NCI-H2107 (cell line): ENCODE results near the gene MACF1.

Experiments
- DNase-seq: peaks from one replicate; lab custom pipeline; 2025; lab: John Stamatoyannopoulos, UW

The MACF1 gene

DNA sequence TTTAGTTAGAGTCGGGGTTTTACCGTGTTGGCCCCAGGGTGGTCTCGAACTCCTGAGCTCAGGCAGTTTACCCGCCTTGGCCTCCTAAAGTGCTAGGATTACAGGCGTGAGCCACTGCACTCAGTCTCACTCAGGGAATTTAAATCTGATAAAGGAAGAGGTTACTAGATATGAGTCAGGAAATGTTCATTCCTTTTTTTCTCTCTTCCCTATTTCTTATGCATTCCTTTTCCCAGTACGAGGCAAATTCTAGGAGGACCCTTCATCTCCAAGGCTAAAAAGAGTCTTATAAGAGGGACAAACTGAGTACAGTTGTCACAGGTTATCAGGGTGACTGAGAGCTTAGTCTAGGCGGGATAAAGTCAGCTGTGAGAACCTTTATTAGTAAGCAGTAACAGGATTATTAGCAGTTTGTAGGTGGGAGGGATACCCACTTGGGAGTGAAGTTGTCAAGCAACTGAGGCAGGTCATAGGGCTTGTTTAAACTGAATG lies 9.1 kb downstream of the MACF1 start:
- no peak for DNase-seq

DNA sequence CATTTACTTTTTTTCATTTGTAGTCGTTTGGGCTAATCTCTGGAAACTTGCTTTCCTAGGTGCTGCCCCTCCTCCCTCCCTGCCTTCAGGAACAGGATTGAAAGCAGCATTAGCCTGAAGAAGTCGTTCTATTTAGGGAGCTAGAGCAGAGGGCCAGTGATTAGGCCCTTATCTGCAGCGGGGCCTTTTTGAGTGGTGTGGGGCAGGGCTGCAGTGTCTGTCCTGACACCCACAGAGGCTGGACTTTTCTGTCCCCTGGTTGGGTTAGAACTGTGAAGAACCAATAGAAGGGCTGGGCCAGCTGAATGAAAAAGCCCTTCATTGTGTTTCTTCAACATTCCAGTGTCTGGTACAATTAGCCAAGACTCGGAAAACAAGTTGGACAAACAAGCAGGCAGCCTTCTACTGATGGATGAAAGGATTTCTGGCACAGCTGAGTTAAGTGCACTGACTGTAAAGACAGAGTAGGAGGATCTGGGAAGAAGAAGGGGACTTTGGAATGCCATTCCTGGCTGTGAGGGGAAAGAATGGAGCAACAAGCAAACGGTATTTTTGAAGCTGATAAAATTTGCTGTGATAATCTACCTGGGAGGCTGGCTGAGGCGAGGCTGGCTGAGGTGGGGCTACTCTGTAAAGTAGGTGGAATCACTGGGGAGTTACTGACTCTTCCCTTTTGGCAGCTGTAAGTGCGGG lies 9.7 kb downstream of the MACF1 start:
- DNase-seq = no peak

DNA sequence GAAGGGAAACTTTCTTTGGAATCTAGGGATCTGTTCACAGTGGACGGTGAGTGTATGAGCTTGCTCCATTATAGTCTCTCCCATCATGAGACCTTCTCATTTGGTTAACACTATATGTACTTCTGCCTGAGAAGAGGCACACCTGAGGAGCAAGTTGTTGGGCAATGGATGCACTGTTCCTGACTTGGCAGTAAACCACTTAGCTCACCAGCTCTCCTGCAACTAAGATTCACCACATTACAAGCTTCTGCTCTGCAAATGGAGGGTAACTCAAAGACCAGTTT lies 10.2 kb downstream of the MACF1 start:
- DNase-seq = no peak

DNA sequence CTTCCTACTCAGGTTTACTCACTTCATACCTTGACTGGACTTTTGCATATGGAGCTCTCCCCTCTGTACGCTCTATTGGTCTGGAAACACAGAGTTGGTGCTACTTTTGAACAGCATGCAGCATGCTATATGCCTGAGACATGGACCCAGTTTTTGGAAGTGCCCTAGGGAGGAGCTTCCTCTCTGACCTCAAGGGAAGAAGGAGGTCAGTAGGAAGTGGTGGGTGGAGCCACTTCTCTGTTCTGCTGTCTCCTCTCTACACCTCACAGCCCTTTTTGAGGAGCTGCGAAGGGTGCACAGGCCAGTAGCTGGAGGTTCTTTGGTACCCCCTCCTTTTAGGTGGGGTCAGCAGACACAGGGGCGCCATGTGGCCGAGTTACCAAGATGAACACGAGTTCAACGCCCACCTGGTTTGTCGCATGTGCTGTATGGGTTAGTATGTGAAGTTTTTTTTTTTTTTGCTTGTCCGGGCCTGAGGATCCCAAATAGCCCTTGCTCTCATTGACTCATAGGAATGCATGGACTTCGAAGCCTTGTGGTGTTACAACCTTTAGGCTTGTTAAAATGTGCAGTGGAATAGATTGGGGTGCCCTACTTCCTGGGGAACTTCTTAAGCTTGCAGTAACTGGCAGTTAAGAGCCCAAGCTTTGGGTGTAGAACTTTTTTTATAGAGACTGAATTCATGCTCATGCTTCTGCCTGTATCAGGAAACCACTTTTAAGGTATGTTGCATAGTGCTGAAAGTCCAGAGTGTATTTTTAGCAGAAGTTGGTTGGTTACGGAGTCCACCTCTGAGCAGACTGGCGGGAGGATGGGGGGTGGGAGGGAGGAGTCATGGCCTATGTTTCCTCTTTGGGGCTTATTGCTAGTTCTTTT lies 10.7 kb downstream of the MACF1 start:
- no peak for DNase-seq

DNA sequence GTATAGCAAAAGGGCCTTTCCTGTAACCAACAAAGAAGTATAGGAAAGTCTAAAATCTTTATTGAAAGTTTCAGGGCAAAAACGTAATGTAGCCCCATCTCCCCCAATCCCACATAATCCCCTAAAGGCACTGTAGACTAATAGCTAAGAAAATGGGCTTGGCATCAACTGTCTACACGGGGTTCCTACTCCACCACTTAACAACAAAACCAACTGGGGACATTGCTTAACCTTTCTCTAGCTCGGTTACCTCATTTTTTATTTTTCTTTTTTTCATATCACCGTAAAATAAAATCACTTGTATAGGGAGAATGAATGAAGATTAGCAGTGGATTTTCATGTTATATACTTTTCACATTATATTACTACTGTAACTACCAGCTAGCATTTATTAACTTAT lies 12.3 kb downstream of the MACF1 start:
- DNase-seq = no peak

DNA sequence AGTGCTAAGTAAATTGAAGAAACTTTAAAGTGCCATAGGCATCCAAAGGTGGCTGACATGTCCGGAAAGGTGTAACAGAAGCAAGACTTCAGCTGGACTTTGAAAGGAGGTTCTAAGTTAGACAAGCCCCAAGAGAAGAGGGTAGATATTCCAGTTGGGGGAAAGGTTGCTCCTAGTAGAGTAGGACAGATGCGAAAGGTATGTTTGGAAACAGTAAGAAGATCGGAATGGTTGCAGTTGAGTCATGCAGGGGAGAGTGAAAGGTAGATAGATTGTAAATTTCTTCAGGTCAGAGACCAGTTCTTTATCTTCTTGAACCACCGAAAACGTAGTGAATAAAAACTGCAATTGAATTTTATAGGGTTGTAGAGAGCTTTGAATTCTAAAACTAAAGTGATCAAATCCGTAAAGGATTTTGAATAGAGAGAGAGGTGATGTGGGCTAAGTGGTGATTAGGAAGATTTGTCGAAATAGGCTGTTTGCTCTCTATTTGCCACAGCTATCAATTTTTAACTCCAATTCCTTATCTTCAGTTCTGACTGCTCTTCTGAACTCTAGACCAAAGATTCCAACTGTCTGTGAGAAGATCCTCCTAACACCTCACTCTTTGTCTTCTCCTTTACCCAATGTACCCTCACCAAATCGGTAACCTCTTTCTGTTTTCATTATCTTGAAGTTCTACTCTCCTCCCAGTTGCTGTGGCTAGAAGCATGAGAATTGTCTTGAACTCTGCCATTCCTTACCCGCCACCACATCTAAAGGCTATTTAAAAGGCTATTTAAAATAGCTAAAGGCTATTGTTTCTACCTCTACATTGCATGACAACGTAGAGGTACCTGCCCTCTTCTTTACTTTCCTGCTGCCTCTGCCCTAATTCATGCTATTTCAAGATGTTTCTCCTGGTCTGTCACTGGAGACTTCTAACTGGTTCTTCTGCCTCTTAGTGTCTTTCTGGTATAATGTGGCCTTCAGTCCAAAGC lies 16.7 kb downstream of the MACF1 start:
- no peak for DNase-seq

DNA sequence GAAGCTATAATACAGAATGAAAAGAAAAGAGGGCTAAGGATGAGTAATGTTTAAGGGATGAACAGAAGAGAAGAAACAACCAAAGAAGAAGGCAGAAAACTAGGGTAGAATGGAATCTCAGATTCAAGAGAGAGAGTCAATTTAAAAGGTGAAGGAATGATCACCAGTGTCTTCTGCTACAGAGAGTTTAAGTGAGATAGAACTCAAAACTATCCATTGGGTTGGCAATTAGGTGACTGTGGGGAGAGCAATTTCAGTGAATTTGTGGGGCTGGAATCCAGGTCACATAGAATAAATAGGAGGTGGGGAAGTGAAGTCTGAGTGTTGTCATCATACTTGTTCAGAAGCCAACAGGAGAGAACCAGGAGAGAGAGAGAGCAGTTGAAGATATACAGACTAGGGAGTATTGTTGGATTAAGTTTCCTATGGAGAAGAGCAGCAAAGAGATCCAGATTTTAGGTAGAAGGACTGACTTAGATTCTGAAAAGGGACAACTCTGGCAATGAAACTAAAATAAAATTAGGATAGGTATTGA lies 19.9 kb downstream of the MACF1 start:
- DNase-seq = no peak

DNA sequence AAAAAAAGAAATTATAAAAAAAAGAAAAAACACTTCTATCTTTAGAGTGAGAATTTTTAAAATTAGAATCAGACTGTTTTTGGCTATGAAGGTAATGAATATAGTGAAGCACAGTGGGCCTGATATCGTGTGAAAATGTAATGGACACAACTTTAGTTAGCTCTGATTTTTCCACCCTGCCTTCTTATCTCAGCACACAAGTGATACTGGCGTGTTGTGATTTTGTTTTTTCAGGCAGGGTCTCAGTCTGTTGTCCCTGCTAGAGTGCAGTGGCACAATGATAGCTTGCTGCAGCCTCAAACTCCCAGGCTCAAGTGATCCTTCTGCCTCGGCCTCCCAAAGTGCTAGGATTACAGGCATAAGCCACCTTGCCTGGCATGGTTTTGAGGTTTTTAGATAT lies 22.3 kb downstream of the MACF1 start:
- DNase-seq = no peak

DNA sequence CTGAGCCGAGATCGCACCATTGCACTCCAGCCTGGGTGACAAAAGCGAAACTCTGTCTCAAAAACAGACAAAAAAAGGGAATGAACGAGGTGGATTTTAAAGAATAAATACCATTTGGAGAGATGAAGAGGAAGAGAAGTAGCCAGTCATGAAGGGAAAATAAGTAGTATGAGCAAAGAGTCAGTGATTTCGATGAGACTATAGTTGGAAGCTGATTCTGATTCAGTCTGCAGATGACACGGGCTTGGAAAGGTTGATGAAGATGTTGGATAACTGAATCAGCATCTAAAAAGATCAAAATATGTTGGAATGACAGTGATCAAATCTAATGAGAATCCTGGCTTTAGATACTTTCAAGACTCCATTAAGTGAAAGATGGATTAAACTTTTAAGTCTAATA lies 23.8 kb downstream of the MACF1 start:
- no peak for DNase-seq

DNA sequence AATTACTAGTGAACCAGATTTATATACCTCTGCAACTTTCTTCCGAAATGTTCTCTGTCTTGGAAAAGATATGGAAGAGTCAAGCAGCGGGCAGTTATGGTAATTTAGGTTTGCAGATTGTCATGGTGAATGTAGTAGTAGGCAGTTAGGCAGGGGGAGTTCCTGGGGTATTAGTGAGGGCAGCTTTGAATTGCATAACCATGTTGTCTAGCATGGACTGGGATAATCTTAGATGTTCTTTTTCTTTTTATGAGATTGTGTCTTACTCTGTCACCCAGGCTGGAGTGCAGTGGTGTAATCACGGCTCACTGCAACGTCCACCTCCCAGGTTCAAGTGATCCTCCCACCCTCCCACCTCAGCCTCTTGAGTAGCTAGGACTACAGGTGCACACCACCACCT lies 25.0 kb downstream of the MACF1 start:
- no peak for DNase-seq

DNA sequence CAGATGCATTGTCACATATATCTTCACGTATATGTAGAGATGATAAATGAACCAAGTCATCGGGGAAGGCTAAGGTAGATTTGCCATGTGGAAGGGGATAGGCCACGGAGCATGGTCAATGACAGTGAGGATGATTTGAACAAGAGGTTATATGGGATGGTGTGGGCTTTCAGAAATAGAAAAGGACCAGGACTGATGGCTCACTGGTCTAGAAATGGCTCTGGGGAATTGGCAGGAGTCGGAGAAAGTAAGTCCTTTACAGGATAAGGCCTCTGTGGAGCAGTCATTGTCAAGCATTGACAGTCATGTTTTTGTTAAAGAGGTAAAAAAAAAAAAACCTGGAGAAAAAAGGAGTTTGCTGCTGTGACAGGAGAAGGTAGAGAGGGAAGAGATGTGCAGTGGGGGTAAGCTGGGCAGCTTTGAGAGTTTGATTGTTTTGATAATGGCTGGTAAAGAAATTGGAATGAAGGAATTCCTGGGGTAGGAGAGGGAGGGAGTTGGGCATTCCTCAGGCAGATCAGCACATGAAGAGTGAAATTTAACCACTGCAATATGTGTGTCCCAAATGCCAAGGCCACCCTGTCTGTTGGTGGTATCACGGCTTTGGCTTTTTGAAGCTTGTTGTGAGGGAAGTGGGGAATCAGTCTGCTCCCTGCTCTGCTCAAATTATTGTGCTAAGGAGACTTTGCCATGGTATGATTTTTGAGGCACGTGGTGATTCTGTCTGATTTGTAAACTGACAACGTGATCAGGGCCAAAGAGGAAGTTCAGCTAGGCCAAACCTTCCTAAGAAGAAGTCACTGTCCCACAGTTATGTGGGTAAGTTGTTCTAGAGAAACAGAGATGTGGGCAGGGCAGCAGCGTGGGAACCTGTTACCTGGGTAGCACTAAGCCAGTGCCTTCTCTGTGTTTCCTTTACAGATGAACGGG lies 26.0 kb downstream of the MACF1 start:
- DNase-seq = no peak

DNA sequence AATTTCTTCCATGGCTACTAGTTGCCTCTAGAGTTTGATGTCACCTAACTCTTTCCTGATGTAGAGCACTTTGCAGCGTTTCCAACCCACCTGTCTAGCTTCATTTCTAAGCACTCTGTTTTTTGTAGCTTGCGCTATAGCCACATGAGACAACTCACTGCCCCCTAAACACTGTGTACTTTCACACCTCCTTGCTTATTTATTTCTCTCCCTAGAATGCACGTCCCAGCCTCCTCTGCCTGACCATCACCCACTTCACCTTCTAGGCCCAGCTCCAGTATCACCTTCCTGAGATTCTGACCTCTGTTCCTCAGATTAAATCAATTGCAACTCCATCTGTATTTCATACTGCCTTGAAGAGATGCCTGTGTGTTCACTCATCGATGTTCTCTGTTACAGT lies 32.5 kb downstream of the MACF1 start:
- DNase-seq = no peak

DNA sequence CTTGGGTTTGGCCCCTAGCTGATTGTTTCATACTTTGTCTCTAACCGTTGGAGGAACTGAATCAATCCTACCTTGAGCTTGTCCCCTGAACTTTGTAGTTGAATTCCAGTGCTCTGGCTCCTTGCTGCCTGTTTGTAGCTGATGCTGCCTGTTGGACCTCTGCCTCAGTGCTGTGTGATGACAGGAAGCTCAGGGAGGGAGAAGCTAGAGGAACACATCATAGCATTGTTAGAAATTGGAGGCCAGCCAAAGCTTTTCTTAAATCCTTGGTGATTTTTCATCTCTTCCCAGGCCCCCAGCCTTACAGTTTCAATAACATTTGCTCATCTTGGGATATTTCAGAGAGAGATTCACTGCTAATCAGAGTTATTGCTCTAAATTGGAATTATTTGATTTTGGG lies 34.0 kb downstream of the MACF1 start:
- DNase-seq = no peak

DNA sequence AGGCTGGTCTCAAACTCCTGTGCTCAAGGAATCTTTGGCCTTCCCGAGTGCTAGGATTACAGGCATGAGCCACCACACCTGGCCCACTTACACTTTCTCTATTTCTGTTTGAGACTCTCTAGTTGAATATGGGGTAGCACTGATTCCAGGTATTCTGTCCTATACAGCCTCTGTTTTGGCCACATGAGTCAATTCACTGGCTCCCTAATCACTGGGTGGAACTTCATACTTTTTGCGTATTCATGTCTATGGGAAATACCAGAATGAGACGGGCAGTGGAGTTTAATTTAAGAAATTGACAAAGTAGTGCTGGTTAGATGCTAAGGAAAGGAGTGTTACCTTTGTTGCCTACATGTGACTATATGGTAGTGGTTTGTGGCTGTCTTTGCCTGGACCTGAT lies 35.5 kb downstream of the MACF1 start:
- DNase-seq = no peak

DNA sequence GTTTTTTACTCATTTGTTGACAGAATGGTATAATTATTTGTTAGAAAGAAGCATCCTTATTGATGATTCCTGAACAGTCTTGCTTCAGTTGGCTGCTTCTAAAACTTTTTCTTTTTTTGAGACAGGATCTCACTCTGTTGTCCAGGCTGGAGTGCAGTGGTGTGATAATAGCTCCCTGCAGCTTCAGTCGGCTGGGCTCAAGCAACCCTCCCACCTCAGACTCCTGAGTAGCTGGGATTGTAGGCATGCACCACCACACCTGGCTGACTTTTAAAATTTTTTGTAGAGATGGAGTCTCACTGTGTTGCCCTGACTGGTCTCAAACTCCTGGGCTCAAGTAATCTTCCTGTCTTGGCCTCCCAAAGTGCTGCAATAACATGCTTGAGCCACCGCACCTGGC lies 38.8 kb downstream of the MACF1 start:
- no peak for DNase-seq

DNA sequence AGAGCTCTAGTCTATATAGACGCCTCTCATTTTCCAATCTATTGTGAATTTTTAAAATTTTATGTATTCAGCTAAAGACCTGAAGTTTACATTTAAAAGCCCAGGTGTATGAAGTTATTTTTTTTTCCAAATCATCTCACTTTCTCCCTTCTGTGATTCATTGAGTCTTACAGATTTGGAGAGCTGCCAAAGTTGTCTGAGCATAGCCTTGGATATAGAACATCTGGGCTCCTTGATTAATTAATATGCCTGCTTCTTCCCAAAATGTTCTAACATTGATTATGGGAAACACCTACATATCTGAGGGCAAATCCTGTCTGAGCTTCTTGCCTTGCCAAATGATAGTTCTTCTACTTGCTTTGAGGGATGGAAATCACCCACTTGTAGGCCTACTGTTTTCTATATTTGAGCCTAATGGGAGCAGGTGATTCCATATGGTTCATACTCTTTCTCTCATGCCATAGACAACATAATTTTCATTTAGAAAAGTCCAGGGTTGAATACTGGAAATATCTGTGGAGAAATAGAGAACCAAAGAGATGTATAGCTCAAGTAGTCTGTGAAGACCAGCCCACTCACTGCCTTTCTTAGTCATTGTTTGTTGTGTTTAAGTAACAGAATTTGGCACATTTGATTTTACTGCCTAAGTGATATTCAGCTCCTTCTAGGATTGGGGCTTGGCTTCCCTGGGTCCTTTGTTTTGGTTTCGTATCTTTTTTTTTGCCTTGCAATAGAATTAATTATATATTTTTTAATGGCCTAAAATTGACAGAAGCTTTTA lies 46.2 kb downstream of the MACF1 start:
- DNase-seq = no peak

DNA sequence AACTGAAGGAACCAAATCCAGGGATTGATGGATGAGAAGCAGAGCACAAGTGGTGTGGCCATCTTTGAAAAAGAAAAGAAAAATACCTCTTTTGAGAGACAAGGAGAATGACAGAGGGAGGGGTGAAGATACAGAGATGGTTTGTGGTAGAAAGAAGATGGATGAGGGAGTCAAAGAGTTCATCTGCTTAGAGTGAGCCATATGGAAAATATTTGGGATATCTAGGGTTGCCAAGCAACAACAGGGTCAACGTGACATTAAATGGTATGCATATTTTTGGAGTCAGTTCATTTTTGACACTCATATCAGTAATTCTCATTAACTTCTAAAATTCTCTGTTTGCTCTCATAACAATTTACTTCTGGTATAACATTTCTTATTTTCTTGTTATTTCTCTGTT lies 50.7 kb downstream of the MACF1 start:
- DNase-seq = no peak

DNA sequence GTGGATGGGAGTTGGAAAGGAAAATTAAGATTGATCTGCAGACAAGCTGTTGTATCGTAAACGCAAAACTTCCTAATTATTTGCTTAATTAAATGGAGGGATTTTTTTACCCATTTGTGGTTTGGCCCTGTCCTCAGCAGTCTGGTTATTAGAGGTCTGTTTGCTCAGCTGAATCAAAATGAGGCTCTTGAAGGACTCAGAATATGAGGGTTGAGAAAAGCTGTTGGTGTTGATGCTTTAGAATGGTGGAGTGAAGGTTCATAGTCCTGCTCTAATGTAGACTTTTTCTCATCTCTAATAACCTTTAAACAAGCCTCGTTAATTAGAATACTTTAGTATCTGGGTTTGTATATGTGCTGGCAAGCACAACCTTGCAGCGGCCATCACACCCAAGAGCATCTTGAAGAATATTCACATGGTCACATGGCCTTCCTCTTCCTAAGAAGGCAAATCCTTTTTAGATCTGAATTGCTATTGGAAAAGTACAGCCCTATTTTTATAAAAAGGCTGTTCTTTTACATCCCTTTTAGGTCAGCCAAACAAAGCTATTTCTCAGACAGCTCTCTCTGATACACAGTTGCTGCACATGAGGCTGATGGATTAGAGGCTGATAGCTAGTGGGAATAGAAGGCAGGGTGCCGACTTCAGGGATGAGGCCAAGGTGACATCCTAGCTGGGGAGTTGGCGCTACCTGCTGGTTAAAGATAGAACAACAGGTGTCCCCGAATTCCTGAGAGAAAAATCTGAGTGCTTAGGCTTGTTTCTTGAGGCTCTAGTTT lies 53.8 kb downstream of the MACF1 start:
- peak; percentile 100 for DNase-seq

DNA sequence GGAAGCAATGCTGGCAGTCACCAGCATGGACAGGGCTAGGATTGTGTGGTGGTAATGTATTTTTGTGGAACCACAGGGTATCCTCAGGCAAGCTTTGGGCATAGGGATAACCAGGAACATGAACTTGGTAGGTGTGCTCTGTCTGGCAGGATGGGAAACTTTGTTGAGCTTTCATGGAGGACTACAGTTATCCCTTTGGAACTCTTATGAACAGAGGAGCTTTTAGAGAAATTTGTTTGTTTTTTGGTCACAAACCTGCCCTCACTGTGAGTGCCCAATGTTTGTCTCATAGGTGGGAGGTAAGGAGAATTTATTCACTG lies 54.4 kb downstream of the MACF1 start:
- no peak for DNase-seq
